Stimulated activated naive B cell treated with anti-CD40 and anti-IgM and Interleukin-4, amounts not matched to agents 10 μg/mL and 1 μg/mL and 100 μg/mL, for 72 hours (primary cell): Measurements from ENCODE around the gene MAPK12.

Experiments used
- ATAC-seq, 2 donors: fragments of 150-1000 bp; cut with Tn5 transposase; replicated peaks; 2 replicates each; pipeline ENCODE4 v1.10.0; 2021; ENCODE audit warnings: moderate library complexity in 1 of 2
- DNase-seq: peaks from one replicate; pipeline ENCODE4 v3.0.0; 2021
- H3K27ac Mint-ChIP-seq: one replicate; pipeline ENCODE4 v1.8.0; 2022; ENCODE audit warnings: mild to moderate bottlenecking, mixed read lengths
- H3K27me3 Mint-ChIP-seq, 2 donors: one replicate each; pipeline ENCODE4 v1.8.0; 2022; ENCODE audit warnings: mixed read lengths in 2 of 2
- H3K36me3 Mint-ChIP-seq, 2 donors: one replicate each; pipeline ENCODE4 v1.8.0; 2022; ENCODE audit warnings: mixed read lengths in 2 of 2, mild to moderate bottlenecking in 1 of 2
- H3K4me1 Mint-ChIP-seq, 2 donors: one replicate each; pipeline ENCODE4 v1.8.0; 2022; ENCODE audit warnings: mixed read lengths in 2 of 2, mild to moderate bottlenecking in 1 of 2
- H3K4me3 Mint-ChIP-seq, 2 donors: one replicate each; pipeline ENCODE4 v1.8.0; 2022; ENCODE audit warnings: mild to moderate bottlenecking in 2 of 2, mixed read lengths in 2 of 2, moderate library complexity in 1 of 2
- H3K9me3 Mint-ChIP-seq, 2 donors: one replicate each; pipeline ENCODE4 v1.8.0; 2022; ENCODE audit warnings: mixed read lengths in 2 of 2, mild to moderate bottlenecking in 1 of 2

MAPK12 gene

GRCh38 chr22:50260434-50260800 lies 1.1 kb downstream of the MAPK12 start:
- H3K27me3 Mint-ChIP-seq, result peaks cover 23 to 46% of the 10 kb centered on the region in 2 donors
- no peak overlapping the region for H3K27ac Mint-ChIP-seq
- DNase-seq (no peak), ATAC-seq (no peak)
- peaks cover 0 to 3% of the 10 kb centered on the region in 2 donors for H3K36me3 Mint-ChIP-seq
- H3K9me3 Mint-ChIP-seq, result no peaks in the 10 kb centered on the region
- peak overlapping the region; percentile 48 to 51 for H3K4me3 Mint-ChIP-seq
- peaks cover 22 to 35% of the 10 kb centered on the region in 2 donors for H3K4me1 Mint-ChIP-seq

DNA sequence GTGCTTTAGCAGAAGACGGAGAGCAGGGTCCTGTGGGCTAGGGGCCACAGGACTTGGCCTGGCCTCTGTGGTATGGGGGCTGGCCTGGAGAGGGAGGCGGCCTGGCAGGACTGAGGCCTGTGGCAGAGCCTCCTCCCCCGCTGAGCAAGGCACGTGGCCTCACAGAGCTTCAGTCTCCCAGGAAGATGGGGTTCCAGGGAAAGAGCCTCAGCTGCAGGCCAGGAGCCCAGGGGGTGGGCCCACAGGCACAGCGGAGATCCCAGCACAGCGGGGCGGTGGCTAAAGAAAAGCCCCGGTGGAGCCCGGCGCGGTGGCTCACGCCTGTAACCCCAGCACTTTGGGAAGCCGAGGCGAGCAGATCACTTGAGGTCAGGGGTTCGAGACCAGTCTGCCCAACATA lies 2.2 kb downstream of the MAPK12 start:
- DNase-seq (no peak), ATAC-seq (no peak)
- no peaks in the 10 kb centered on the region for H3K9me3 Mint-ChIP-seq
- no peak overlapping the region for H3K4me3 Mint-ChIP-seq
- no peak overlapping the region for H3K27ac Mint-ChIP-seq
- peaks cover 0 to 3% of the 10 kb centered on the region in 2 donors for H3K36me3 Mint-ChIP-seq
- peaks cover 17 to 40% of the 10 kb centered on the region in 2 donors for H3K27me3 Mint-ChIP-seq
- peaks cover 14 to 25% of the 10 kb centered on the region in 2 donors for H3K4me1 Mint-ChIP-seq

DNA sequence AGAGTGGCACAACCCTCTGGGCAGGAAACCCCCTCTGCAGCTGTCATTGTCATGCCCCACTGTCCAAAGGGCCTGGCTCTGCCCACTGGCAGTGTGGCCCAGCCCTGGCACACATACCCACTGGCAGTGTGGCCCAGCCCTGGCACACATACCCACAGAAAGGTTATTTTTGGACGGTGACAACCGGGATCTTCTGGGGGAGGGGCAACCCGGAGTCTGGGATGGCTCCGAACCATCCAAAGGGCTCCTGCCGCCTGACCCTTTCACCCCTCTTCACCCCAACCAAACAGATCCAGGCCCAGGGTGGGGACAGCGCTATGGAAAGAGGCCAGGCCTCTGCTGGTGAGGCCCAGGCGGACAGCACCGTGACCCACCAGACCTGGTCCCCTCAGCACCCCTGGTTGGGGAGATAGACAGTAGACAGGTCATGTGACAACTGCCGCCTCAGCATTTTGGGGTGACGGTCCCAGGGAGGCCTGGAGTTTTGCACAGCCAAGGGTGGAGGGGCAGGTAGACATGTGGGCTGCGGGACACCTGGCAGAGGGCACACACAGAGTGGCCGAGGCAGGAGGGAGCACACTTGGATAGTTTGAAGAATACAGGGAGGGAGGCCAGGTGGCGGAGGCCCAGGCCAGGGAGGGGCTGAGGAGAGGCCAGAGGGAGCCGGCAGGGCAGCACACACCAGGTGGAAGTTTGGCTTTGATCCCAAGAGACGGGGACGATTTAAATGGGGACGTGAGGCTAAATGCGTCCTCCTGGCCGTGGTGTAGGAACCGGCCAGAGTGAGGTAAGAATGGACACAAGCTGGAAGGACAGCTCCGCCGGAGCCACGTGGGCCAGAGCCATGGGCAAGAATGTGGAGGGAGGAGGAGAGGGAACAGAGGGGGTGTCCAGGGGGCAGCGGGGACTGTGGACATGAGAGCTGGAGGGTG lies 2.9 kb downstream of the MAPK12 start:
- no peaks in the 10 kb centered on the region for H3K9me3 Mint-ChIP-seq
- ATAC-seq, result no peak
- peaks cover 0 to 3% of the 10 kb centered on the region in 2 donors for H3K36me3 Mint-ChIP-seq
- peaks cover 12 to 22% of the 10 kb centered on the region in 2 donors for H3K4me1 Mint-ChIP-seq
- no peak for DNase-seq
- peak overlapping the region; percentile 25 for H3K27ac Mint-ChIP-seq
- H3K27me3 Mint-ChIP-seq, result peaks cover 15 to 39% of the 10 kb centered on the region in 2 donors
- H3K4me3 Mint-ChIP-seq, result no peak overlapping the region

DNA sequence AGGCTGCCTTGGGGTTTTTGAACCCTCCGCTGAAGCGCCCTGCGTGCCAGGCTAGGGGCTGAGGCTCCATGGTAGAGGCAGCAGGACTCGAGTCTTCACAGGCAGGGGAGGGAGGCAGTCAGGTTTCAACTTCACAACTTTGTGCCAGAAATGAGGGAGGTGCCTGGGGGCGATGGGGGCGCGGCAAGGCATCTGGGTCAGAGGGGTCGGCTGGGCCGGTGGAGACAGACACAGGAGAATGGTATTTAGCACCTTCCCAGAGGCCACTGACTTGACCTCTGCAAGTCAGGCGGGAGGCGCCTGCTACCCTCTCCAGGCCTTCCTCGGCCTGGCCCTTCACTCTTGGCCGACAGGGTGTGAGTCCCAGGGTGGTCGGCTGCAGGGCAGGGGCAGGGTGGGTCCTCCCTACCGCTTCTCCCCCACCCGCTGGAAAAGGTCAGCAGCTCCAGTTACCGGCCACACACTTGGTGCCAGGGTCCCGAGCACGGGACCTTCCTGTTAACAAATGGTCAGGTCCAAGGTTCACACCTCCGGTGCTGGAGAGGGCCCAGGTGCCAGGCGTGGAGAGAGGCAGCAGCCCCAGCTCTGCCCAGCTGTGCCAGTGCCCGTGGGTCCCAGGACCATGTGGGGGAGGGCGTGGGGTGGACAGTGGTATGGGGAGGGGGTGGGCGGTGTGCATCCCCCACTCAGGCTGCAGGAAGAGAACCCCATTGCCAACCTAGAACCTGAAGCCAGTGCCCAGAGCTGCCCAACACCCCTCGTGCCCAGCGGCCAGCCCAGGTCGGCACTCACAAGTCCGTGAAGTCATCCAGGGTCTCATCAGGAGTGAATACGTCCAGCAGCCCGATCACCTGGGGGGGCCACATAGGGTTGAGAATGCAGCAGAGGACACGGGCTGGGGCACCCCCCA lies 3.8 kb downstream of the MAPK12 start:
- DNase-seq (no peak), ATAC-seq (no peak)
- Mint-ChIP-seq H3K27ac (no peak overlapping the region), H3K9me3 (no peaks in the 10 kb centered on the region), H3K36me3 (peaks cover 0 to 3% of the 10 kb centered on the region in 2 donors), H3K4me1 (peaks cover 7 to 15% of the 10 kb centered on the region in 2 donors), H3K4me3 (no peak overlapping the region), H3K27me3 (peaks cover 15 to 30% of the 10 kb centered on the region in 2 donors)

GRCh38 chr22:50257041-50257440 lies 4.4 kb downstream of the MAPK12 start:
- ATAC-seq (no peak), DNase-seq (no peak)
- Mint-ChIP-seq H3K4me3 (no peak overlapping the region), H3K27ac (no peak overlapping the region), H3K36me3 (peaks cover 0 to 3% of the 10 kb centered on the region in 2 donors), H3K4me1 (peaks cover under 1 to 13% of the 10 kb centered on the region in 2 donors), H3K27me3 (peaks cover 10 to 23% of the 10 kb centered on the region in 2 donors), H3K9me3 (no peaks in the 10 kb centered on the region)

- peak overlapping the region; percentile 20 for H3K27ac Mint-ChIP-seq
- no peaks in the 10 kb centered on the region for H3K9me3 Mint-ChIP-seq
- H3K4me1 Mint-ChIP-seq, result peaks cover 0 to 17% of the 10 kb centered on the region in 2 donors
- DNase-seq, result no peak
- no peak overlapping the region for H3K4me3 Mint-ChIP-seq
- peaks cover 0 to 3% of the 10 kb centered on the region in 2 donors for H3K36me3 Mint-ChIP-seq
- ATAC-seq, result no peak
- peaks cover 8 to 20% of the 10 kb centered on the region in 2 donors for H3K27me3 Mint-ChIP-seq
Measured at GRCh38 chr22:50256258-50256862, 5.1 kb downstream of the MAPK12 start.

GRCh38 chr22:50255607-50256006 lies 5.9 kb downstream of the MAPK12 start:
- Mint-ChIP-seq H3K4me3 (no peak overlapping the region), H3K9me3 (no peaks in the 10 kb centered on the region), H3K27ac (no peak overlapping the region), H3K36me3 (peaks cover 0 to 3% of the 10 kb centered on the region in 2 donors), H3K27me3 (peaks cover 8 to 20% of the 10 kb centered on the region in 2 donors), H3K4me1 (peaks cover 0 to 18% of the 10 kb centered on the region in 2 donors)
- ATAC-seq, result no peak
- no peak for DNase-seq

GRCh38 chr22:50255099-50255498 lies 6.4 kb downstream of the MAPK12 start:
- Mint-ChIP-seq H3K4me1 (peaks cover 3 to 22% of the 10 kb centered on the region in 2 donors), H3K4me3 (no peak overlapping the region), H3K36me3 (peaks cover 0 to 3% of the 10 kb centered on the region in 2 donors), H3K27me3 (peaks cover 8 to 19% of the 10 kb centered on the region in 2 donors), H3K9me3 (no peaks in the 10 kb centered on the region), H3K27ac (no peak overlapping the region)
- no peak for ATAC-seq
- no peak for DNase-seq

DNA sequence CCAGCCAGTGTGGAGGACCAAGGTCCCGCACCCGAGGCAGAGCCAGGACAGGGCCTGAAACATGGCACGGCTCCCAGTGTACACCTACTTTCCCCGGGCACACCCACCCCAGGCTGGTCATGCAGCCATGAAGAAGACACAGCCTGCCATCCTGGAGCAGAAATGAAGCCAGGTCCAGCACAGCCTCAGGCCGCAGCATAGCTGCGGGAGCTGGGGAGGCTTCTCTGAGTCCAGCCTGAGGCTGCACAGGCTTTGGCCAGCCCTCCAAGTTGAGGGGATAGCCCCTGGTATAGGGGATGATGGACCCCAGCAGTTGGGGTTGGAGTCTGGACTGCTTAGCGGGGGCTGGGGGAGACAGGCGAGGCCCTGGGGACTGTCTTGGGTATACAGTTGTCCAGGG lies 7.5 kb downstream of the MAPK12 start:
- Mint-ChIP-seq H3K36me3 (peaks cover 1 to 3% of the 10 kb centered on the region in 2 donors), H3K4me3 (no peak overlapping the region), H3K4me1 (peaks cover 4 to 27% of the 10 kb centered on the region in 2 donors), H3K27ac (no peak overlapping the region), H3K27me3 (peaks cover 5 to 7% of the 10 kb centered on the region in 2 donors), H3K9me3 (no peaks in the 10 kb centered on the region)
- no peak for ATAC-seq
- DNase-seq, result no peak

- Mint-ChIP-seq H3K9me3 (no peaks in the 10 kb centered on the region), H3K27ac (no peak overlapping the region), H3K27me3 (peaks cover 0 to under 1% of the 10 kb centered on the region in 2 donors), H3K4me1 (peaks cover 4 to 23% of the 10 kb centered on the region in 2 donors), H3K36me3 (peaks cover 1 to 3% of the 10 kb centered on the region in 2 donors), H3K4me3 (no peak overlapping the region)
- ATAC-seq (no peak), DNase-seq (no peak)
Measured at GRCh38 chr22:50253046-50253915, 8.2 kb downstream of the MAPK12 start.

DNA sequence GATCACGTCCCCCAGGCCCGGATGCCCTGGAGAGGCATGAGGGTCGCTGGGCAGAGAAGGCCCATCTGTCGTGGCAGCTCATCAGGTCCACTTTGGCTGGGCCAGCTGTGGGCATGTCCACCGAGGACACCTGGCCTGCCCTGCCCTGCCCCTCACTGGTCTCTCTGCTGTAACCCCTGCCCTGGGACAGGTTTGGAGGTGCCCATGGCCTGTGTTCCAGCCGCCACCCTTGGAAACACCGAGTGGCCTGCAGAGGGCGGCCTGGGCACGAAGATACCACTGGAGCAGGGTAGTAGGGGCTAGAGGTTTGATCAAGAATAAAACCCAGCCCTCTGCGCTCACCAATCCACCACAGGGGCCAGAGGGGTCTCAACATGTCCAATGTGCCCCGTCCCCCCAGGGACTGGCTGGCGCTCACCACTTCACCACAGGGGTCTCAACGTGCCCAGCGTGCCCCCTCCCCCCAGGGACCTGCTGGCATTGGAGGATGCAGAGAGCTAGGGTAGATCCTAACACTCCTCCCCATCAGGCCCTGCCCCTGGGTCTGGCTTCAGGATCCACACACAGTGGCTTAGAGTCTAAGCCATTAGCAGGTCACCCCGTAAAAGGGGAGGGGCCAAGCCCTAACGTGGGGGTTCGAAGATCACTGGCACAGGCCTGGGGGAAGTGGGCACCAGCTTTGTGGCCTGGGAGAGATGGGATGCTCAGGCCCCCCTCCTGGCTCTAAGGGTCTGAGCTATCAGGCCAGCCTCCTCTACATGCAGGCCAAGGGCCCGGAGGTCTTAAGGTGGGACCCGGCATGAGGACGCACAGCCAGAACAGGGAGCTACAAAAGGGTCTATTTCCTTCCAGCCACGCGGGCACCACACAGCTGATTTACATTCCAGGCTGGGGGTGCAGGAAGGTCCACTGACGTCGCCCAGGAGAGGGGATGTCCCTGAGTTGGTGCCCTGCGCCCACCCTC lies 9.1 kb downstream of the MAPK12 start:
- ATAC-seq (peak; percentile 76 to 77), DNase-seq (peak; percentile 68)
- Mint-ChIP-seq H3K27ac (no peak overlapping the region), H3K4me1 (peaks cover 10 to 30% of the 10 kb centered on the region in 2 donors), H3K36me3 (peaks cover 6 to 9% of the 10 kb centered on the region in 2 donors), H3K4me3 (peak overlapping the region; percentile 46 to 87), H3K9me3 (no peaks in the 10 kb centered on the region), H3K27me3 (no peaks in the 10 kb centered on the region)

GRCh38 chr22:50251477-50252081 lies 9.9 kb downstream of the MAPK12 start:
- Mint-ChIP-seq H3K4me1 (peaks cover 13 to 34% of the 10 kb centered on the region in 2 donors), H3K36me3 (peaks cover 10 to 11% of the 10 kb centered on the region in 2 donors), H3K27ac (no peak overlapping the region), H3K9me3 (no peaks in the 10 kb centered on the region), H3K27me3 (no peaks in the 10 kb centered on the region), H3K4me3 (peak overlapping the region; percentile 46 to 87)
- peak; percentile 3 to 11 for ATAC-seq
- DNase-seq, result no peak
